HG03097 (cell line): ENCODE data around the gene SLC22A17.
"Not testable (repeated sequence)": the region's sequence is repeated elsewhere in the genome, so short reads cannot be mapped to it uniquely, and the experiment has no call there.

Source experiments
- ATAC-seq: cut with Tn5 transposase; IDR thresholded peaks from one replicate; pipeline ENCODE4 v1.9.1; 2021; ENCODE audit not compliant: unreplicated experiment, low FRiP score

Gene SLC22A17

GRCh38 chr14:23352506-23353432 is at the start of gene SLC22A17:
SLC22A17 (minus strand) TSS chr14:23352887.
- ATAC-seq, result no peak

GRCh38 chr14:23401291-23401690 is 48.6 kb upstream of the SLC22A17 start:
- no peak for ATAC-seq

- not testable (repeated sequence) for ATAC-seq
Observed at GRCh38 chr14:23400496-23401149, 47.9 kb upstream of the SLC22A17 start.

- ATAC-seq, result no peak
Observed at GRCh38 chr14:23399591-23399990, 46.9 kb upstream of the SLC22A17 start.

GRCh38 chr14:23399136-23399535 is 46.4 kb upstream of the SLC22A17 start:
- no peak for ATAC-seq

GRCh38 chr14:23398348-23398747 is 45.7 kb upstream of the SLC22A17 start:
- no peak for ATAC-seq

- ATAC-seq, result no peak
Observed at GRCh38 chr14:23396781-23397407, 44.2 kb upstream of the SLC22A17 start.

GRCh38 chr14:23396126-23396525 is 43.4 kb upstream of the SLC22A17 start:
- ATAC-seq, result no peak

GRCh38 chr14:23392613-23393012 is 39.9 kb upstream of the SLC22A17 start:
- no peak for ATAC-seq

GRCh38 chr14:23389871-23390270 is 37.2 kb upstream of the SLC22A17 start:
- not testable (repeated sequence) for ATAC-seq

- no peak for ATAC-seq
Observed at GRCh38 chr14:23389396-23389795, 36.7 kb upstream of the SLC22A17 start.

GRCh38 chr14:23388996-23389395 is 36.3 kb upstream of the SLC22A17 start:
- ATAC-seq, result no peak

GRCh38 chr14:23387916-23388882 is 35.5 kb upstream of the SLC22A17 start:
- no peak for ATAC-seq

GRCh38 chr14:23386999-23387398 is 34.3 kb upstream of the SLC22A17 start:
- ATAC-seq, result no peak

GRCh38 chr14:23386266-23386657 is 33.6 kb upstream of the SLC22A17 start:
- not testable (repeated sequence) for ATAC-seq

GRCh38 chr14:23385642-23386265 is 33.1 kb upstream of the SLC22A17 start:
- ATAC-seq, result no peak

GRCh38 chr14:23385244-23385641 is 32.6 kb upstream of the SLC22A17 start:
- no peak for ATAC-seq

- ATAC-seq, result no peak
Observed at GRCh38 chr14:23384364-23385080, 31.8 kb upstream of the SLC22A17 start.
